Mucosa of descending colon (tissue), 3 donors: ENCODE results near the gene WDR87. TPM values are rescaled to one million over a fixed set of nuclear protein-coding genes. Genes with fewer than 3 reads are reported as not detected.
A peak's percentile ranks its signal among the peaks of the same experiment; 100 is the strongest.

Source experiments
- ATAC-seq: fragments of 200-7000 bp; cut with Tn5 transposase; one replicate; pipeline ENCODE4 v1.9.1; 2020; ENCODE audit warnings: mild to moderate bottlenecking, moderate library complexity
- DNase-seq, 3 donors: peaks; one replicate each; pipeline ENCODE4 v3.0.0-alpha.2; 2020
- H3K36me3 ChIP-seq: fragments of 200-600 bp; one replicate; pipeline ENCODE4 v1.8.0; 2021; ENCODE audit warnings: low read depth, mild to moderate bottlenecking
- H3K4me1 ChIP-seq: fragments of 200-600 bp; one replicate; pipeline ENCODE4 v1.8.0; 2021; ENCODE audit warnings: low read depth, mild to moderate bottlenecking
- H3K4me3 ChIP-seq: fragments of 200-600 bp; one replicate; pipeline ENCODE4 v1.8.0; 2021; ENCODE audit warnings: mild to moderate bottlenecking
- H3K9me3 ChIP-seq: fragments of 200-600 bp; one replicate; pipeline ENCODE4 v1.8.0; 2021; ENCODE audit warnings: mild to moderate bottlenecking
- intact Hi-C, 2 donors: fragments of 100-400 bp; cut with DNase I in 1 of 2; cut with micrococcal nuclease in 1 of 2; formaldehyde crosslinking; loops; one replicate each; pipeline versions ENCODE4 v1.11.0 to v1.11.1; 2022; cut with DNase I, micrococcal nuclease
- total RNA-seq, 3 donors: library from RNA; stranded (reverse); fragmentation: NEBNext Ultra II Directional in 2 of 3; extraction: Animal tissue kit (Norgen Biotek cat#: 25700) in 2 of 3; gene quantifications; one replicate each; pipeline versions ENCODE4 v1.2.1 to v1.2.4, GENCODE V29; 2021 to 2023
- TF ChIP-seq, protein P1 (sequence below): fragments of 200-600 bp; IDR thresholded peaks from one replicate; pipeline ENCODE4 v1.8.0; 2022; ENCODE audit warnings: antibody characterized with exemption, mild to moderate bottlenecking
- donor health status: DM: no; HTN: no; CAD: no; lungs with moderate emphysema.
- donor health status: DM: no; HTN: no; CAD: no.
- donor health status: DM: no; HTN: yes; CAD: no.

Gene WDR87
- total RNA-seq, 3 donors from 2014 or later: not detected

DNA sequence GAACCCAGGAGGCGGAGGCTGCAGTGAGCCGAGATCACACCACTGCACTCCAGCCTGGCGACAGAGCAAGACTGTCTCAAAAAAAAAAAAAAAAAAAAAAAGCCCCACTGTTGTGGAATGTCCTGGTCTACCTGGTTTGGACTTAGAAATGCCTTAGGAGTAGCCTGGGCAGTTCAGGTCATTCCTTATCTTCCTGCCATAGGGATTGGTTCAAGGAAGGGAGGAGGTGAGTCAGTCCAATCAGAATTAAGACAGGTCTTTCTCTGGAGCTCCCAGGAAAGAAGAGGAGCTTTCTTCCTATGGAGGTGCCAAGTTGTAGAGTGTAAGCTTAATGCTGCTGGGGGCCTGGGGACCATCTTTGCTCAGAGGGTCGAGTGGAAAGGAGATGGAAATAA lies 45.4 kb upstream of the WDR87 start:
- intact Hi-C loops: no loop called here
- H3K4me1 ChIP-seq: peaks cover 11% of the 10 kb centered on the region
- DNase-seq (no peak), ATAC-seq (peak; percentile 73)
- no peak overlapping the region for H3K4me3 ChIP-seq
- H3K9me3 ChIP-seq: no peaks in the 10 kb centered on the region
- no peaks in the 10 kb centered on the region for H3K36me3 ChIP-seq
- TF ChIP-seq, protein P1, sequence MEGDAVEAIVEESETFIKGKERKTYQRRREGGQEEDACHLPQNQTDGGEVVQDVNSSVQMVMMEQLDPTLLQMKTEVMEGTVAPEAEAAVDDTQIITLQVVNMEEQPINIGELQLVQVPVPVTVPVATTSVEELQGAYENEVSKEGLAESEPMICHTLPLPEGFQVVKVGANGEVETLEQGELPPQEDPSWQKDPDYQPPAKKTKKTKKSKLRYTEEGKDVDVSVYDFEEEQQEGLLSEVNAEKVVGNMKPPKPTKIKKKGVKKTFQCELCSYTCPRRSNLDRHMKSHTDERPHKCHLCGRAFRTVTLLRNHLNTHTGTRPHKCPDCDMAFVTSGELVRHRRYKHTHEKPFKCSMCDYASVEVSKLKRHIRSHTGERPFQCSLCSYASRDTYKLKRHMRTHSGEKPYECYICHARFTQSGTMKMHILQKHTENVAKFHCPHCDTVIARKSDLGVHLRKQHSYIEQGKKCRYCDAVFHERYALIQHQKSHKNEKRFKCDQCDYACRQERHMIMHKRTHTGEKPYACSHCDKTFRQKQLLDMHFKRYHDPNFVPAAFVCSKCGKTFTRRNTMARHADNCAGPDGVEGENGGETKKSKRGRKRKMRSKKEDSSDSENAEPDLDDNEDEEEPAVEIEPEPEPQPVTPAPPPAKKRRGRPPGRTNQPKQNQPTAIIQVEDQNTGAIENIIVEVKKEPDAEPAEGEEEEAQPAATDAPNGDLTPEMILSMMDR: no peak

DNA sequence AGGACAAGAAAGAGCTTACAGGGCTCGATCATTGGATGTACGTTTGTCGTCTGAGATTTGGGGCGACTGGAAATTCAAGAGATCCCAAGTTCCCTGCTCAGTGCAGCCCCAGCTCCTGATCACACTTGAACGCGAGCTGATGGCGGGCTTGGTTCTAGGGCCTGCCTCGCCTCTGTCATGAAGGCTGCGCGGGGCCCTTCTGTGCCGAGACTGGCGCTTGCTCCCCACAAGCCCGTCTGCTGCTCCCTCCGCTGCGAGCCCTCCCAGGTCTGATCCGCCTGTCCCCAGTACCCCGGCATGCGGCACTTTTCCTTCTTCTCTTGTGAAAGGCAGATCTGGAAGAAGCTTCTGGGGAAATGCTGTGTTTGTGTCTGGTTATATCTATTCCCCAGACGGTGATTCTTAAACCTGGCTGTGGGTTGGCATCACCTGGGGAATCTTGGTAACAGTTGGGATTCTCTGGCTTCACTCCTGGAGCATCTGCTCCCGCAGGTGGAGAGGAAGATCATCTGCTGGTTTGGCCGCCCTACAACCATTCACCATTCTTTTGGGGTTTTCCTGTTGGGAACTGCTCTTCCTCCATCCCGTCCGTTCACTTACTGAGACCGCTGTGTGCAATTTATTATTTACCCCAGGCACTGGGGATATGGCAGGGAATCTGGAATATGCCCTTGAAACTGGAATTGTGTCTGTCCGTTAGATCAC lies 44.2 kb upstream of the WDR87 start:
- no peak for ATAC-seq
- Histone ChIP-seq H3K4me1 (peaks cover 22% of the 10 kb centered on the region), H3K4me3 (no peak overlapping the region), H3K36me3 (no peaks in the 10 kb centered on the region), H3K9me3 (no peaks in the 10 kb centered on the region)
- intact Hi-C loops: no loop called here
- no peak for DNase-seq
- TF ChIP-seq, protein P1: no peak

DNA sequence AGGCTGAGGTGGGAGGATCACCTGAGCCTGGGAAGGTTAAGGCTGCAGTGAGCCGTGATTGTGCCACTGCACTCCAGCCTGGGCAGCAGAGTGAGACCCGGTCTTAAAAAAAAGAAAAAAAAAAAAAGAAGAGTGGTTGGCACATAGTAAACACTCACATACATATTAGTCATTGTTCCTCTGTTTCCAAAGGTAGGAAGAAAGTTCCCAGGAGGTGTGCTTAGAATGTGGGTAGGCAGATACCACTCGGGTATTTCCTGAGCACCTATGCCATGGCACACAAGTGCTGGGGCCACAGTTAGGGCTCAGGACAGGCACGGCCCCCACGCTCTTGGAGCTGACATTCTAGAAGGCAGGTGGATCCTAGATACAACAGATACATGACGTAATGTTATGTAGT lies 42.0 kb upstream of the WDR87 start:
- TF ChIP-seq, protein P1: no peak
- intact Hi-C loops: no loop called here
- no peak for DNase-seq
- no peak for ATAC-seq
- no peaks in the 10 kb centered on the region for H3K36me3 ChIP-seq
- no peaks in the 10 kb centered on the region for H3K9me3 ChIP-seq
- no peak overlapping the region for H3K4me3 ChIP-seq
- H3K4me1 ChIP-seq: peaks cover 34% of the 10 kb centered on the region

DNA sequence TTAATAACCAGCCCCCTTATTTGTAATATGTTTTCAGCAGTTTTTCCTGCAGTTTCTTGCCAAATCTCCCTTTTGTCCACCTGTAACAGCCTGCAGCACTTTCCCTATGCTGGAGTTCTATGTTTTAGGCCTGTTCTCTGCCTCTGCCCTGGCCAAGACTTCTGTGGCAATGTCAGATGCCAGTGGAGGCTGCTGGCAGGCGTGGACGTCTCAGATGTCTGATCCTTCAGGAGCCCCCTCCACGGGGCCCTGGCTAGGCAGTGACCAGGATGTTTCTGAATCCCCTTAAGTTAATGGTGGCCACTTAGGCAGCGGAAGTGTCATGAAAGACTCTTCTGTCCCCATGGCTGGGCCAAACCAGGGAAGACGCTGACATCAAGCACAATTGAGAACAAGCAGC lies 41.4 kb upstream of the WDR87 start:
- intact Hi-C loops: no loop called here
- Histone ChIP-seq H3K9me3 (no peaks in the 10 kb centered on the region), H3K36me3 (no peaks in the 10 kb centered on the region), H3K4me1 (peaks cover 40% of the 10 kb centered on the region), H3K4me3 (no peak overlapping the region)
- DNase-seq: no peak
- ATAC-seq: no peak
- TF ChIP-seq, protein P1: no peak

DNA sequence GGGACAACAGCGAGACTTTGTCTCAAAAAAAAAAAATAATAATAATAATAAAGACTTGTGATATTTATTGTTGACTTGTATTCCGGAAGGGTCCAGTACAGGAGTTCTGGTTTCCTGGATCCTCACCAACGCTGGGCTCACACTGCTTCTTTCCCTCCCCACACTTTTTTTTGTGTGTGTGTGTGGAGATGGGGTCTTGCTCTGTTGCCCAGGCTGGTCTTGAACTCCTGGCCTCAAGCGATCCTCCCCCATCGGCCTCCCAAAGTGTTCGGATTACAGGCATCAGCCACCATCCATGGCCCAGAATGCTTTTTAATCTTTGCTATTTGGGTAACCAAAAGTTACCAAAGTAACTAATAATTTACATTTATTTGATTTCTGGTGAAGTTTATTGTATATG lies 39.7 kb upstream of the WDR87 start:
- DNase-seq: no peak
- intact Hi-C loops: no loop called here
- ATAC-seq: no peak
- no peaks in the 10 kb centered on the region for H3K36me3 ChIP-seq
- no peak overlapping the region for H3K4me3 ChIP-seq
- H3K9me3 ChIP-seq: no peaks in the 10 kb centered on the region
- TF ChIP-seq, protein P1: no peak
- H3K4me1 ChIP-seq: peaks cover 53% of the 10 kb centered on the region
